Panc1 (cell line): ENCODE results near the gene RSPH4A. TPM values are rescaled to one million over a fixed set of nuclear protein-coding genes. Genes with fewer than 3 reads are reported as not detected.
A peak's percentile ranks its signal among the peaks of the same experiment; 100 is the strongest.

Experiments
- ATAC-seq: fragments of 200-7000 bp; cut with Tn5 transposase; 2 replicates; pipeline ENCODE4 v1.9.1; 2020; ENCODE audit warnings: mild to moderate bottlenecking, moderate library complexity
- BruUV-seq: library from RNA; stranded (reverse); fragments of 400-500 nt; replicated peaks from 2 replicates; lab custom pipeline; 2021; lab: Mats Ljungman, UMichigan
- CTCF ChIA-PET: fragments of 300-600 bp; sonication (Branson Sonifier 250); formaldehyde crosslinking; loops from one replicate; lab custom pipeline; 2022; ENCODE audit warnings: antibody characterized with exemption; lab: Charles Lee
- POLR2A ChIA-PET: fragments of 300-600 bp; sonication (Branson Sonifier 250); formaldehyde crosslinking; loops from one replicate; lab custom pipeline; 2022; ENCODE audit warnings: antibody characterized with exemption; lab: Charles Lee
- DNase-seq: peaks from one replicate; pipeline ENCODE4 v3.0.0-alpha.2; 2010; ENCODE audit warnings: low read depth, low spot score
- H3K27ac ChIP-seq: 2 replicates; pipeline ENCODE4 v1.5.1; 2011; ENCODE audit warnings: mild to moderate bottlenecking, low read length, inconsistent platforms
- H3K27me3 ChIP-seq: fragments of 200-500 bp; sonication (Bioruptor generic); 2 replicates; pipeline ENCODE4 v1.6.0; 2014; ENCODE audit warnings: low read length, inconsistent platforms; ENCODE audit not compliant: control insufficient read depth, insufficient read depth
- H3K36me3 ChIP-seq: fragments of 200-500 bp; sonication (Bioruptor generic); 2 replicates; pipeline ENCODE4 v1.5.1; 2014; ENCODE audit warnings: inconsistent platforms, mild to moderate bottlenecking, low read length, moderate library complexity; ENCODE audit not compliant: control insufficient read depth, insufficient read depth
- H3K4me1 ChIP-seq: 2 replicates; pipeline ENCODE4 v1.5.1; 2011; ENCODE audit warnings: inconsistent platforms, mild to moderate bottlenecking, low read length, moderate library complexity; ENCODE audit not compliant: control insufficient read depth, insufficient read depth
- H3K4me3 ChIP-seq, 2 experiments: 2 replicates each; pipeline ENCODE4 v1.5.1; 2011 to 2012; ENCODE audit warnings: low read depth in 2 of 2, low read length in 2 of 2, mild to moderate bottlenecking in 2 of 2, inconsistent platforms in 1 of 2, moderate library complexity in 1 of 2
- H3K9me3 ChIP-seq: fragments of 200-500 bp; sonication (Bioruptor generic); 2 replicates; pipeline ENCODE4 v1.5.1; 2014; ENCODE audit warnings: low read depth, mild to moderate bottlenecking, inconsistent platforms, low read length, moderate library complexity; ENCODE audit not compliant: control insufficient read depth, insufficient read depth
- POLR2AphosphoS5 ChIP-seq: IDR thresholded peaks from 2 replicates; pipeline ENCODE4 v1.6.1; 2012; ENCODE audit warnings: mild to moderate bottlenecking, low read depth, low read length, moderate library complexity
- in situ Hi-C: cut with HindIII; loops from 2 replicates; pipeline ENCODE4 v1.10.0; 2016; ENCODE audit warnings: low sequenced_read_pairs, low pct_unique_long_range_greater_than_20kb
- intact Hi-C: fragments of 100-400 bp; cut with micrococcal nuclease; formaldehyde crosslinking; loops from one replicate; pipeline ENCODE4 v1.10.0; 2022; ENCODE audit not compliant: unreplicated experiment
- total RNA-seq: library from RNA; stranded (reverse); gene quantifications from one replicate; pipeline ENCODE4 v1.2.1, GENCODE V29; 2021; ENCODE audit not compliant: unreplicated experiment
- TF ChIP-seq, protein P1 (sequence below), 2 experiments: IDR thresholded peaks; 2 replicates each; pipeline ENCODE4 v1.6.1; 2011 to 2012; ENCODE audit warnings: low read depth in 2 of 2, control low read depth in 1 of 2, low read length in 1 of 2, mild to moderate bottlenecking in 1 of 2, moderate library complexity in 1 of 2; ENCODE audit not compliant: insufficient read depth in 1 of 2

RSPH4A gene
- total RNA-seq, 1 experiment from 2014 or later = 0.44 TPM

DNA sequence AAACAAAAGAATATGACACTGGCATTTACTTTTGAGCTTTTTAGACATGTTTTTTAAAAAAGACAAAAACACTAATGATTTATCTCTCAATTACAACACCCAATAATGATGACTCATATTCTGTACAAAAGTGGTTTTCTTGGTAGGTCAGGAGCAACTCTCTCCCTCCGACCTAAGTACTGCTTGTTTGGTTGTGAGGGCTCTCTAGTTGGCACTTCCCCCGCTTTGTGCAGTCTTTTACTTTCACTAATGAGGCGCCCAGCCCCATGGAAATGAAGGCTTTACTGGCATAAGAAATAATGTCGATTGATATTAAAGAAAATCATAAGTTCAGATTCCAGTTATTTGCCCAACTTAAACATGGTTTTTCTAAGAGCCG lies 66.0 kb downstream of the RSPH4A start:
- Histone ChIP-seq H3K4me3 (peak overlapping the region; percentile 72 to 75), H3K36me3 (no peaks in the 10 kb centered on the region), H3K9me3 (no peaks in the 10 kb centered on the region), H3K27ac (peak overlapping the region; percentile 86), H3K4me1 (peaks cover 15% of the 10 kb centered on the region), H3K27me3 (no peaks in the 10 kb centered on the region)
- ATAC-seq = no peak
- intact Hi-C loops = no loop called here
- TSS peak; percentile 65 for BruUV-seq
- in situ Hi-C loops = no loop called here
- ChIA-PET CTCF (no interaction called here), POLR2A (no interaction called here)
- DNase-seq = no peak
- TF ChIP-seq, protein P1, sequence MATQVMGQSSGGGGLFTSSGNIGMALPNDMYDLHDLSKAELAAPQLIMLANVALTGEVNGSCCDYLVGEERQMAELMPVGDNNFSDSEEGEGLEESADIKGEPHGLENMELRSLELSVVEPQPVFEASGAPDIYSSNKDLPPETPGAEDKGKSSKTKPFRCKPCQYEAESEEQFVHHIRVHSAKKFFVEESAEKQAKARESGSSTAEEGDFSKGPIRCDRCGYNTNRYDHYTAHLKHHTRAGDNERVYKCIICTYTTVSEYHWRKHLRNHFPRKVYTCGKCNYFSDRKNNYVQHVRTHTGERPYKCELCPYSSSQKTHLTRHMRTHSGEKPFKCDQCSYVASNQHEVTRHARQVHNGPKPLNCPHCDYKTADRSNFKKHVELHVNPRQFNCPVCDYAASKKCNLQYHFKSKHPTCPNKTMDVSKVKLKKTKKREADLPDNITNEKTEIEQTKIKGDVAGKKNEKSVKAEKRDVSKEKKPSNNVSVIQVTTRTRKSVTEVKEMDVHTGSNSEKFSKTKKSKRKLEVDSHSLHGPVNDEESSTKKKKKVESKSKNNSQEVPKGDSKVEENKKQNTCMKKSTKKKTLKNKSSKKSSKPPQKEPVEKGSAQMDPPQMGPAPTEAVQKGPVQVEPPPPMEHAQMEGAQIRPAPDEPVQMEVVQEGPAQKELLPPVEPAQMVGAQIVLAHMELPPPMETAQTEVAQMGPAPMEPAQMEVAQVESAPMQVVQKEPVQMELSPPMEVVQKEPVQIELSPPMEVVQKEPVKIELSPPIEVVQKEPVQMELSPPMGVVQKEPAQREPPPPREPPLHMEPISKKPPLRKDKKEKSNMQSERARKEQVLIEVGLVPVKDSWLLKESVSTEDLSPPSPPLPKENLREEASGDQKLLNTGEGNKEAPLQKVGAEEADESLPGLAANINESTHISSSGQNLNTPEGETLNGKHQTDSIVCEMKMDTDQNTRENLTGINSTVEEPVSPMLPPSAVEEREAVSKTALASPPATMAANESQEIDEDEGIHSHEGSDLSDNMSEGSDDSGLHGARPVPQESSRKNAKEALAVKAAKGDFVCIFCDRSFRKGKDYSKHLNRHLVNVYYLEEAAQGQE (IDR thresholded peaks at IDR 0.05; ENCODE audit: insufficient read depth in 1 of 2, low read depth in 2 of 2, low read length in 1 of 2) = no peak
- TF ChIP-seq POLR2AphosphoS5 = no peak

Other genes starting within 250 kb of the RSPH4A start
- 5.4 TPM for gene DSE, start 245.5 kb upstream of the RSPH4A start, total RNA-seq
- not detected for gene CALHM6, start 155.1 kb upstream of the RSPH4A start, total RNA-seq
- gene CALHM5, start 104.8 kb upstream of the RSPH4A start, total RNA-seq = not detected
- gene TRAPPC3L, start 70.8 kb upstream of the RSPH4A start, total RNA-seq = not detected
- gene CALHM4, start 62.7 kb upstream of the RSPH4A start, total RNA-seq = not detected
- gene RWDD1, start 45.0 kb upstream of the RSPH4A start, total RNA-seq = 68.0 TPM
- 26.0 TPM for gene ZUP1, start 52.3 kb downstream of the RSPH4A start, total RNA-seq
- gene KPNA5, start 64.7 kb downstream of the RSPH4A start, total RNA-seq = 16.2 TPM
- gene FAM162B, start 149.2 kb downstream of the RSPH4A start, total RNA-seq = not detected
- not detected for gene GPRC6A, start 212.6 kb downstream of the RSPH4A start, total RNA-seq